Measurements from ENCODE around the gene DDX4. TPM values are rescaled to one million over a fixed set of nuclear protein-coding genes. Genes with fewer than 3 reads are reported as not detected.

The DDX4 gene
- total RNA-seq, 1 donor from 2014 or later, result not detected

GRCh38 chr5:55857247-55857640 is 119.4 kb downstream of the DDX4 start:
- Mint-ChIP-seq H3K4me1 (ENCODE audit: unreplicated experiment) (peaks cover 11% of the 10 kb centered on the region), H3K27ac (ENCODE audit: unreplicated experiment) (no peak overlapping the region), H3K36me3 (ENCODE audit: low read depth, unreplicated experiment) (no peaks in the 10 kb centered on the region), H3K9me3 (ENCODE audit: unreplicated experiment) (no peaks in the 10 kb centered on the region), H3K27me3 (ENCODE audit: unreplicated experiment) (no peaks in the 10 kb centered on the region), H3K4me3 (ENCODE audit: unreplicated experiment) (no peak overlapping the region)
- no peak for DNase-seq (ENCODE audit: low spot score)
- TF ChIP-seq CTCF (IDR thresholded peaks at IDR 0.05; ENCODE audit: unreplicated experiment), result no peak

GRCh38 chr5:55858104-55858503 is 120.2 kb downstream of the DDX4 start:
- no peak overlapping the region for H3K4me3 Mint-ChIP-seq (ENCODE audit: unreplicated experiment)
- no peaks in the 10 kb centered on the region for H3K27me3 Mint-ChIP-seq (ENCODE audit: unreplicated experiment)
- no peak for DNase-seq (ENCODE audit: low spot score)
- no peak for TF ChIP-seq CTCF (IDR thresholded peaks at IDR 0.05; ENCODE audit: unreplicated experiment)
- no peaks in the 10 kb centered on the region for H3K36me3 Mint-ChIP-seq (ENCODE audit: low read depth, unreplicated experiment)
- H3K9me3 Mint-ChIP-seq (ENCODE audit: unreplicated experiment), result no peaks in the 10 kb centered on the region
- peaks cover 11% of the 10 kb centered on the region for H3K4me1 Mint-ChIP-seq (ENCODE audit: unreplicated experiment)
- no peak overlapping the region for H3K27ac Mint-ChIP-seq (ENCODE audit: unreplicated experiment)

- H3K4me1 Mint-ChIP-seq (ENCODE audit: unreplicated experiment), result peaks cover 9% of the 10 kb centered on the region
- H3K27ac Mint-ChIP-seq (ENCODE audit: unreplicated experiment), result no peak overlapping the region
- no peak overlapping the region for H3K4me3 Mint-ChIP-seq (ENCODE audit: unreplicated experiment)
- H3K9me3 Mint-ChIP-seq (ENCODE audit: unreplicated experiment), result no peaks in the 10 kb centered on the region
- H3K27me3 Mint-ChIP-seq (ENCODE audit: unreplicated experiment), result no peaks in the 10 kb centered on the region
- no peak for TF ChIP-seq CTCF (IDR thresholded peaks at IDR 0.05; ENCODE audit: unreplicated experiment)
- H3K36me3 Mint-ChIP-seq (ENCODE audit: low read depth, unreplicated experiment), result no peaks in the 10 kb centered on the region
- no peak for DNase-seq (ENCODE audit: low spot score)
These were observed 122.4 kb downstream of the DDX4 start for GRCh38 chr5:55860288-55860687.

- H3K4me1 Mint-ChIP-seq (ENCODE audit: unreplicated experiment), result peaks cover 5% of the 10 kb centered on the region
- no peak overlapping the region for H3K27ac Mint-ChIP-seq (ENCODE audit: unreplicated experiment)
- no peaks in the 10 kb centered on the region for H3K9me3 Mint-ChIP-seq (ENCODE audit: unreplicated experiment)
- H3K4me3 Mint-ChIP-seq (ENCODE audit: unreplicated experiment), result no peak overlapping the region
- TF ChIP-seq CTCF (IDR thresholded peaks at IDR 0.05; ENCODE audit: unreplicated experiment), result no peak
- no peak for DNase-seq (ENCODE audit: low spot score)
- no peaks in the 10 kb centered on the region for H3K36me3 Mint-ChIP-seq (ENCODE audit: low read depth, unreplicated experiment)
- H3K27me3 Mint-ChIP-seq (ENCODE audit: unreplicated experiment), result no peaks in the 10 kb centered on the region
These were observed 122.8 kb downstream of the DDX4 start for GRCh38 chr5:55860709-55861108.

GRCh38 chr5:55864606-55865541 is 127.0 kb downstream of the DDX4 start:
- H3K27ac Mint-ChIP-seq (ENCODE audit: unreplicated experiment), result no peak overlapping the region
- no peaks in the 10 kb centered on the region for H3K9me3 Mint-ChIP-seq (ENCODE audit: unreplicated experiment)
- no peak overlapping the region for H3K4me3 Mint-ChIP-seq (ENCODE audit: unreplicated experiment)
- no peaks in the 10 kb centered on the region for H3K36me3 Mint-ChIP-seq (ENCODE audit: low read depth, unreplicated experiment)
- H3K27me3 Mint-ChIP-seq (ENCODE audit: unreplicated experiment), result no peaks in the 10 kb centered on the region
- H3K4me1 Mint-ChIP-seq (ENCODE audit: unreplicated experiment), result peaks cover 3% of the 10 kb centered on the region
- no peak for DNase-seq (ENCODE audit: low spot score)
- TF ChIP-seq CTCF (IDR thresholded peaks at IDR 0.05; ENCODE audit: unreplicated experiment), result no peak
